Tongue (tissue), 2 donors: ENCODE measurements around the gene KCNMA1. TPM values are rescaled to one million over a fixed set of nuclear protein-coding genes. Genes with fewer than 3 reads are reported as not detected.
"Not testable (repeated sequence)": the region's sequence is repeated elsewhere in the genome, so short reads cannot be mapped to it uniquely, and the experiment has no call there.

ENCODE experiments used
- DNase-seq: peaks from one replicate; pipeline ENCODE4 v3.0.0-alpha.2; 2015
- total RNA-seq: library from RNA; depleted of rRNA; stranded (reverse); fragments of >200 nt; gene quantifications from one replicate; pipeline ENCODE4 v1.2.3, GENCODE V29; 2014

KCNMA1 gene
- total RNA-seq, 1 donor from 2014 or later: 34.3 TPM

GRCh38 chr10:77361426-77361825, 276.2 kb downstream of the KCNMA1 start:
- no peak for DNase-seq

GRCh38 chr10:77360835-77361234, 276.8 kb downstream of the KCNMA1 start:
- DNase-seq: peak; percentile 16

- peak; percentile 12 for DNase-seq
Observed at GRCh38 chr10:77359950-77360520, 277.6 kb downstream of the KCNMA1 start.

- DNase-seq: peak; percentile 49
Observed at GRCh38 chr10:77359287-77359691, 278.3 kb downstream of the KCNMA1 start.

GRCh38 chr10:77358656-77359055, 279.0 kb downstream of the KCNMA1 start:
- no peak for DNase-seq

GRCh38 chr10:77357611-77358310, 279.8 kb downstream of the KCNMA1 start:
- DNase-seq: no peak

GRCh38 chr10:77357185-77357584, 280.4 kb downstream of the KCNMA1 start:
- DNase-seq: no peak

- DNase-seq: no peak
Observed at GRCh38 chr10:77355844-77356243, 281.8 kb downstream of the KCNMA1 start.

- DNase-seq: no peak
Observed at GRCh38 chr10:77351386-77351785, 286.2 kb downstream of the KCNMA1 start.

GRCh38 chr10:77350711-77351119, 286.9 kb downstream of the KCNMA1 start:
- no peak for DNase-seq

- no peak for DNase-seq
Observed at GRCh38 chr10:77350134-77350533, 287.5 kb downstream of the KCNMA1 start.

GRCh38 chr10:77349226-77349625, 288.4 kb downstream of the KCNMA1 start:
- DNase-seq: no peak

- no peak for DNase-seq
Observed at GRCh38 chr10:77348751-77349150, 288.9 kb downstream of the KCNMA1 start.

- DNase-seq: no peak
Observed at GRCh38 chr10:77348082-77348481, 289.5 kb downstream of the KCNMA1 start.

GRCh38 chr10:77347052-77347451, 290.6 kb downstream of the KCNMA1 start:
- DNase-seq: no peak

GRCh38 chr10:77341055-77341454, 296.6 kb downstream of the KCNMA1 start:
- no peak for DNase-seq

- not testable (repeated sequence) for DNase-seq
Observed at GRCh38 chr10:77339872-77340271, 297.7 kb downstream of the KCNMA1 start.

GRCh38 chr10:77339166-77339565, 298.4 kb downstream of the KCNMA1 start:
- DNase-seq: no peak

- DNase-seq: no peak
Observed at GRCh38 chr10:77338143-77338542, 299.5 kb downstream of the KCNMA1 start.

- no peak for DNase-seq
Observed at GRCh38 chr10:77334501-77334900, 303.1 kb downstream of the KCNMA1 start.

- no peak for DNase-seq
Observed at GRCh38 chr10:77333610-77334340, 303.8 kb downstream of the KCNMA1 start.

GRCh38 chr10:77332256-77332655, 305.4 kb downstream of the KCNMA1 start:
- peak; percentile 21 for DNase-seq

GRCh38 chr10:77328272-77328816, 309.3 kb downstream of the KCNMA1 start:
- peak; percentile 71 for DNase-seq
